Endothelial cell of umbilical vein (primary cell): ENCODE results near the gene LRP1B. TPM values are rescaled to one million over a fixed set of nuclear protein-coding genes. Genes with fewer than 3 reads are reported as not detected.

Experiments
- BruUV-seq: library from RNA; stranded (reverse); fragments of 400-500 nt; replicated peaks from 2 replicates; lab custom pipeline; 2021; lab: Mats Ljungman, UMichigan
- CTCF ChIA-PET: fragments of 300-600, 350-600 bp; sonication (Branson Sonifier 250); formaldehyde crosslinking; loops from one replicate; lab custom pipeline; 2021; ENCODE audit warnings: antibody characterized with exemption, inconsistent platforms; lab: Charles Lee
- POLR2A ChIA-PET: fragments of 300-600, 350-600 bp; sonication (Branson Sonifier 250); formaldehyde crosslinking; loops from one replicate; lab custom pipeline; 2021; ENCODE audit warnings: antibody characterized with exemption, inconsistent platforms; lab: Charles Lee
- DNase-seq: peaks from one replicate; pipeline ENCODE4 v3.0.0-alpha.2; 2011; ENCODE audit warnings: low read depth, low spot score
- FAIRE-seq: peaks from 2 replicates; lab custom pipeline; 2011; peaks lifted over from hg19 to GRCh38; lab: Jason Lieb, UNC
- H2AFZ ChIP-seq: 2 replicates; pipeline ENCODE4 v1.6.0; 2012; ENCODE audit warnings: low read depth, low read length, control low read depth, inconsistent platforms
- H3K27ac ChIP-seq: 2 replicates; pipeline ENCODE4 v1.5.1; 2011; ENCODE audit warnings: low read depth, mild to moderate bottlenecking, control low read depth, low read length, moderate library complexity; ENCODE audit not compliant: insufficient read depth
- H3K27me3 ChIP-seq, 2 experiments: 2 replicates each; pipeline versions ENCODE4 v1.6.0 to v1.6.1; 2011; ENCODE audit warnings: low read length in 2 of 2, mixed read lengths in 1 of 2; ENCODE audit not compliant: control insufficient read depth in 2 of 2, insufficient read depth in 2 of 2
- H3K36me3 ChIP-seq, 2 experiments: 2 replicates in 1 of 2; 3 replicates in 1 of 2; pipeline ENCODE4 v1.5.1; 2011; ENCODE audit warnings: low read length in 2 of 2, mild to moderate bottlenecking in 1 of 2, moderate library complexity in 1 of 2; ENCODE audit not compliant: control insufficient read depth in 2 of 2, insufficient read depth in 2 of 2; ENCODE audit errors: extremely low read depth in 1 of 2
- H3K4me1 ChIP-seq: 3 replicates; pipeline ENCODE4 v1.5.1; 2011; ENCODE audit warnings: mild to moderate bottlenecking, low read length; ENCODE audit not compliant: control insufficient read depth, insufficient read depth; ENCODE audit errors: extremely low read depth
- H3K4me2 ChIP-seq: 2 replicates; pipeline ENCODE4 v1.6.1; 2011; ENCODE audit warnings: low read length, control low read depth, mixed read lengths; ENCODE audit not compliant: insufficient read depth
- H3K4me3 ChIP-seq, 3 experiments: fragments of 200-600 bp in 1 of 3; sonication (generic), shearing (Covaris generic) in 1 of 3; replicated peaks in 1 of 3; 2 replicates each; pipeline ENCODE4 v1.5.1; 2011 to 2016; ENCODE audit warnings: control low read depth in 3 of 3, low read length in 3 of 3, mild to moderate bottlenecking in 2 of 3, inconsistent platforms in 1 of 3, low read depth in 1 of 3, moderate library complexity in 1 of 3; ENCODE audit not compliant: insufficient read depth in 1 of 3
- H3K79me2 ChIP-seq: 2 replicates; pipeline ENCODE4 v1.6.0; 2012; ENCODE audit warnings: low read length, inconsistent platforms; ENCODE audit not compliant: control insufficient read depth, insufficient read depth
- H3K9ac ChIP-seq: replicated peaks from 2 replicates; pipeline ENCODE3; 2011; ENCODE audit warnings: low read length, control low read depth; ENCODE audit not compliant: insufficient read depth; ENCODE audit errors: extremely low read depth
- H3K9me1 ChIP-seq: replicated peaks from 3 replicates; pipeline ENCODE4 v1.6.0; 2011; ENCODE audit warnings: mild to moderate bottlenecking, low read length; ENCODE audit not compliant: control insufficient read depth, insufficient read depth; ENCODE audit errors: extremely low read depth
- H3K9me3 ChIP-seq: replicated peaks from 2 replicates; pipeline ENCODE4 v1.5.1; 2012; ENCODE audit warnings: low read length, inconsistent platforms; ENCODE audit not compliant: control insufficient read depth, insufficient read depth
- H4K20me1 ChIP-seq: replicated peaks from 2 replicates; pipeline ENCODE3; 2011; ENCODE audit warnings: mild to moderate bottlenecking, low read length; ENCODE audit not compliant: control insufficient read depth, insufficient read depth; ENCODE audit errors: extremely low read depth
- CTCF ChIP-seq, 2 donors: IDR thresholded peaks; 1 replicate in 1 of 2; 2 replicates in 1 of 2; pipeline ENCODE4 v1.5.1; 2011; ENCODE audit warnings: low read length in 2 of 2, mild to moderate bottlenecking in 2 of 2, moderate library complexity in 2 of 2, control low read depth in 1 of 2, inconsistent platforms in 1 of 2, low read depth in 1 of 2; ENCODE audit not compliant: insufficient read depth in 1 of 2; ENCODE audit errors: extremely low read depth in 1 of 2
- FOS ChIP-seq: IDR thresholded peaks from 2 replicates; pipeline ENCODE4 v1.6.1; 2011; ENCODE audit warnings: mild to moderate bottlenecking, low read length, moderate library complexity, borderline replicate concordance; ENCODE audit not compliant: insufficient read depth
- GATA2 ChIP-seq: IDR thresholded peaks from 2 replicates; pipeline ENCODE4 v1.7.0; 2011; ENCODE audit warnings: low read depth, mild to moderate bottlenecking, moderate library complexity, mixed read lengths, low read length; ENCODE audit not compliant: insufficient read length, insufficient read depth
- MAX ChIP-seq: IDR thresholded peaks from 2 replicates; pipeline ENCODE4 v1.6.1; 2011; ENCODE audit not compliant: insufficient read depth, insufficient read length
- MYC ChIP-seq: IDR thresholded peaks from one replicate; pipeline ENCODE4 v1.6.1; 2011; ENCODE audit warnings: mild to moderate bottlenecking, low read depth, low read length
- POLR2A ChIP-seq: IDR thresholded peaks from 2 replicates; pipeline ENCODE4 v1.6.1; 2012; ENCODE audit warnings: low read depth, mild to moderate bottlenecking, control low read depth, low read length
- POLR2AphosphoS5 ChIP-seq: IDR thresholded peaks from 2 replicates; pipeline ENCODE4 v1.6.1; 2012; ENCODE audit warnings: low read depth, mild to moderate bottlenecking, control low read depth, low read length, moderate library complexity; ENCODE audit not compliant: insufficient read depth
- dilution Hi-C: fragments of 300-500 bp; cut with MboI; formaldehyde crosslinking; loops from one replicate; pipeline ENCODE4 v1.15.0; 2019; ENCODE audit warnings: low sequenced_read_pairs; ENCODE audit not compliant: extremely low pct_ligation_motif_present
- intact Hi-C: fragments of 100-400 bp; cut with micrococcal nuclease; formaldehyde crosslinking; loops from one replicate; pipeline ENCODE4 v1.10.0; 2022
- polyA plus RNA-seq, 4 experiments: library from polyadenylated mRNA; depleted of rRNA in 3 of 4; stranded (reverse) in 3 of 4; unstranded in 1 of 4; fragments of >200 nt; gene quantifications; 2 replicates each; pipeline versions ENCODE4 v1.2.1 to v1.2.3, GENCODE V29; 2011 to 2012; ENCODE audit warnings: missing spikeins in 1 of 4
- total RNA-seq: library from RNA; stranded (reverse); gene quantifications from 2 replicates; pipeline ENCODE4 v1.2.3, GENCODE V29; 2021

The LRP1B gene
- total and polyA plus RNA-seq, 2 donors (not counting 3 experiments of a cell fraction or from before 2014, with no cell fraction given) = 0.03 to 0.07 TPM

GRCh38 chr2:140714586-140714985 lies 1416.2 kb downstream of the LRP1B start:
- H3K79me2 ChIP-seq = no peaks in the 10 kb centered on the region
- no peak overlapping the region for H2AFZ ChIP-seq
- BruUV-seq = no TSS peak
- FAIRE-seq (no peak), DNase-seq (no peak)
- H3K4me3 ChIP-seq = no peak overlapping the region
- H3K9ac ChIP-seq = no peak overlapping the region
- no peak overlapping the region for H3K4me2 ChIP-seq
- TF ChIP-seq GATA2 (no peak), POLR2AphosphoS5 (no peak), MYC (no peak), POLR2A (no peak), FOS (no peak), MAX (no peak), CTCF (IDR thresholded peaks at IDR 0.05; ENCODE audit: extremely low read depth in 1 of 2, insufficient read depth in 1 of 2, low read depth in 1 of 2, low read length in 2 of 2) (no peak)
- peaks cover 0 to 2% of the 10 kb centered on the region in 2 experiments for H3K27me3 ChIP-seq
- H3K4me1 ChIP-seq = no peaks in the 10 kb centered on the region
- intact Hi-C loops = no loop called here
- no peak overlapping the region for H3K27ac ChIP-seq
- H3K9me3 ChIP-seq = no peaks in the 10 kb centered on the region
- H3K9me1 ChIP-seq = no peaks in the 10 kb centered on the region
- POLR2A ChIA-PET = no interaction called here
- dilution Hi-C loops = no loop called here
- H3K36me3 ChIP-seq = no peaks in the 10 kb centered on the region
- H4K20me1 ChIP-seq = no peaks in the 10 kb centered on the region
- CTCF ChIA-PET = no interaction called here
